Regular cardiac myocyte (primary cell): ENCODE data around the gene ERV3-1. TPM values are rescaled to one million over a fixed set of nuclear protein-coding genes. Genes with fewer than 3 reads are reported as not detected.

Experiments
- total RNA-seq: library from RNA; depleted of rRNA; stranded (reverse); fragments of >200 nt; gene quantifications from 2 replicates; pipeline ENCODE4 v1.2.3, GENCODE V29; 2014

ERV3-1 gene, protein sequence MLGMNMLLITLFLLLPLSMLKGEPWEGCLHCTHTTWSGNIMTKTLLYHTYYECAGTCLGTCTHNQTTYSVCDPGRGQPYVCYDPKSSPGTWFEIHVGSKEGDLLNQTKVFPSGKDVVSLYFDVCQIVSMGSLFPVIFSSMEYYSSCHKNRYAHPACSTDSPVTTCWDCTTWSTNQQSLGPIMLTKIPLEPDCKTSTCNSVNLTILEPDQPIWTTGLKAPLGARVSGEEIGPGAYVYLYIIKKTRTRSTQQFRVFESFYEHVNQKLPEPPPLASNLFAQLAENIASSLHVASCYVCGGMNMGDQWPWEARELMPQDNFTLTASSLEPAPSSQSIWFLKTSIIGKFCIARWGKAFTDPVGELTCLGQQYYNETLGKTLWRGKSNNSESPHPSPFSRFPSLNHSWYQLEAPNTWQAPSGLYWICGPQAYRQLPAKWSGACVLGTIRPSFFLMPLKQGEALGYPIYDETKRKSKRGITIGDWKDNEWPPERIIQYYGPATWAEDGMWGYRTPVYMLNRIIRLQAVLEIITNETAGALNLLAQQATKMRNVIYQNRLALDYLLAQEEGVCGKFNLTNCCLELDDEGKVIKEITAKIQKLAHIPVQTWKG
- 8.6 and 22.3 TPM in 2 replicates for total RNA-seq

DNA sequence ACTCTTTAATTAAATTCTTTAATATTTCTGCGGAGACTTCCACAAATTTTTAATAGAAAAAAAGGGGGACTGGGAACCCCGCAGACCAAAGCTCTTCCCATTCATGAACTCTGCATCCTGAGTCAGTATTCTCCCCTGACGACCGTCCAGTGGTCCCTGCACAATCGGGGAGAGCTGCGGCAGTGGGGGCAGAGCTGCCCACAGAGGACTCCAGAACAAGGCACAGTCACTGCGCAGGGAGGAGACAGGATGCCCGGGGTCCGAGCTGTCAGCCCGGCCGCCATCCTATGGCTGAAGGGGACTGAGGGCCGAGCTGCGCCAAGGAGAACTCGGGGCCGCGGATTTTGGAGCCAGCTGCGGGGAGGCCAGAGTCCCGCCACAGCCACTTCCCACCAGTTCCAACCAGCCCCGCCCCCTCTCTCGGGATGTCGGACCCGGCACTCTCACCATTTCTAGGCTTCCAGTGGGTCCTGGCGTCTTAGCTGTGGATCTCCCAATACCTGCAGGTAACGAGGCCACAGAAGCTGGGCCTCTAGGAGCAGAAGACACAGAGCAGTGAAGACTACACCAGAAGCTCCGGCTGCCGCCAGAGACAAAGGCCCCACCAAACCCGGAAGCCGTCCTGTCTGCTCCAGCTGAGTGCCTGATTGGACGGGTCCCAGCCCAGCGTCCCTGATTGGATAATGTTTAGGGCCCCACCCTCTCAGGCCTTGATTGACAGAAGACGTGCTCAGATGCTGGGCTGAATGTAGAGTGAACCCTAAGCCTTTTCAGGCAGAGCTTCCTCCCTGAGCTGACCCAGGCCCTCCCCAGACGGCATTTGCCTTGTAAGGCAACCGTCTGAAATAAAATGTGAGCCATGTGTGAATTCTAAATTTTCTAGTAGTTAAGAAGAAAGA is at the start of gene ERV3-1:
Gene ERV3-1, minus strand, starts transcription at position 594 of the 899 bp plus-strand sequence. CDS start 13,661 bp downstream, outside the sequence.

DNA sequence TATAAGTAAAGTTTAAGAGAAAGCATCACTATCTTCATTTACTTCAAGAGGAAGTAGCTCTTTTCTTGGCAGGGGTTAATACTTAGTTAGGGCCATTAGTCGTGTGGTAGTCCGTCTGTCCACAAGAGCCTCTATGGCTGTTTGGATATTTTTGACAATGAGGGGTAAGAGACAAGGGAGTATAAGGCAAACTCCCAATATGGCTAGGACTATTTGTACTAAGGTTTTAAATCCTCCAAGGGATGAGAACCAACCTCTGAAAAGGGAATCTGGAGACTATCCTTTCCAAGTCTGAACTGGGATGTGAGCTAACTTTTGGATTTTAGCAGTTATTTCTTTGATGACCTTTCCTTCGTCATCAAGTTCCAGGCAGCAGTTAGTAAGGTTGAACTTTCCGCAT is 15.6 kb downstream of the ERV3-1 start, which contains the start of gene ZNF117:
Gene ZNF117, minus strand, starts transcription at position 101 of the 400 bp plus-strand sequence.

Other genes with a start within 250 kb of the ERV3-1 start
- 5.0 and 6.5 TPM in 2 replicates for gene ZNF138, start 212.3 kb downstream of the ERV3-1 start, total RNA-seq
- gene ZNF273, start 103.4 kb downstream of the ERV3-1 start, total RNA-seq = 3.1 and 4.2 TPM in 2 replicates
- gene ZNF117, start 15.7 kb downstream of the ERV3-1 start, total RNA-seq = 5.8 and 14.4 TPM in 2 replicates